ENCODE measurements around the gene PGBD5.

GRCh38 chr1:230266456-230266855, 159.7 kb downstream of the PGBD5 start:
- TF ChIP-seq CTCF (IDR thresholded peaks at IDR 0.05; ENCODE audit: insufficient read depth, low read depth, low read length) (no peak), EZH2 (IDR thresholded peaks at IDR 0.05; ENCODE audit: insufficient read depth, low read length) (no peak)

All from astrocyte (in vitro differentiated cells and primary cell).